Liver (tissue), 9 donors: Measurements from ENCODE around the gene CCDC134. TPM values are rescaled to one million over a fixed set of nuclear protein-coding genes. Genes with fewer than 3 reads are reported as not detected.

Source experiments
- DNase-seq: peaks from one replicate; pipeline ENCODE4 v3.0.0-alpha.2; 2017; ENCODE audit warnings: low spot score
- H3K27ac ChIP-seq, 2 donors: one replicate each; pipeline ENCODE4 v1.7.0; 2013; ENCODE audit warnings: inconsistent platforms in 2 of 2, low read length in 2 of 2, control low read depth in 1 of 2, low read depth in 1 of 2, mild to moderate bottlenecking in 1 of 2
- H3K27me3 ChIP-seq, 4 donors: one replicate each; pipeline versions ENCODE4 v1.6.1 to v1.7.0; 2013; ENCODE audit warnings: low read length in 3 of 4, inconsistent platforms in 1 of 4, mild to moderate bottlenecking in 1 of 4, moderate library complexity in 1 of 4; ENCODE audit not compliant: control insufficient read depth in 4 of 4, insufficient read depth in 4 of 4
- H3K36me3 ChIP-seq, 4 donors: one replicate each; pipeline versions ENCODE4 v1.6.1 to v1.7.0; 2013; ENCODE audit warnings: low read length in 3 of 4, mild to moderate bottlenecking in 3 of 4, low read depth in 1 of 4, moderate library complexity in 1 of 4; ENCODE audit not compliant: control insufficient read depth in 4 of 4, insufficient read depth in 3 of 4
- H3K4me1 ChIP-seq, 4 donors: one replicate each; pipeline versions ENCODE4 v1.6.1 to v1.7.0; 2013; ENCODE audit warnings: low read length in 3 of 4, mild to moderate bottlenecking in 3 of 4, moderate library complexity in 1 of 4; ENCODE audit not compliant: control insufficient read depth in 4 of 4, insufficient read depth in 4 of 4
- H3K4me3 ChIP-seq, 3 donors: one replicate each; pipeline versions ENCODE4 v1.6.1 to v1.7.0; 2013; ENCODE audit warnings: low read length in 3 of 3, control low read depth in 1 of 3, low read depth in 1 of 3, mild to moderate bottlenecking in 1 of 3
- H3K9ac ChIP-seq, 2 donors: one replicate each; pipeline ENCODE4 v1.7.0; 2013; ENCODE audit warnings: low read length in 2 of 2, mild to moderate bottlenecking in 2 of 2, moderate library complexity in 2 of 2, control low read depth in 1 of 2, low read depth in 1 of 2
- H3K9me3 ChIP-seq, 4 donors: one replicate each; pipeline versions ENCODE4 v1.6.1 to v1.7.0; 2013; ENCODE audit warnings: low read length in 3 of 4; ENCODE audit not compliant: control insufficient read depth in 4 of 4
- CTCF ChIP-seq: fragments of 150-350 bp; IDR thresholded peaks from 2 replicates; pipeline ENCODE4 v1.5.1; 2017; ENCODE audit warnings: improper control_type of control experiment, low read depth, low read length; ENCODE audit not compliant: missing input control
- EGR1 ChIP-seq, 2 donors: IDR thresholded peaks; 2 replicates each; pipeline ENCODE4 v1.6.1; 2016 to 2018; ENCODE audit warnings: antibody characterized with exemption in 2 of 2, low read depth in 2 of 2
- FOXA1 ChIP-seq: IDR thresholded peaks from 2 replicates; pipeline ENCODE4 v1.6.1; 2016; ENCODE audit warnings: antibody characterized with exemption
- FOXA2 ChIP-seq: IDR thresholded peaks from 2 replicates; pipeline ENCODE4 v1.6.1; 2016; ENCODE audit warnings: antibody characterized with exemption
- GABPA ChIP-seq, 2 donors: IDR thresholded peaks in 1 of 2; conservative IDR thresholded peaks in 1 of 2; 2 replicates each; pipeline ENCODE4 v1.6.1; 2016; ENCODE audit warnings: antibody characterized with exemption in 2 of 2, mild to moderate bottlenecking in 1 of 2, moderate library complexity in 1 of 2
- HNF4A ChIP-seq, 2 donors: conservative IDR thresholded peaks; 2 replicates each; pipeline ENCODE4 v1.6.1; 2016; ENCODE audit warnings: antibody characterized with exemption in 2 of 2, mild to moderate bottlenecking in 2 of 2
- HNF4G ChIP-seq: IDR thresholded peaks from 2 replicates; pipeline ENCODE4 v1.6.1; 2016; ENCODE audit warnings: antibody characterized with exemption
- JUND ChIP-seq, 2 donors: IDR thresholded peaks; 2 replicates each; pipeline ENCODE4 v1.6.1; 2016; ENCODE audit warnings: antibody characterized with exemption in 2 of 2
- NR2F2 ChIP-seq: IDR thresholded peaks from 2 replicates; pipeline ENCODE4 v1.6.1; 2016; ENCODE audit warnings: antibody characterized with exemption
- RAD21 ChIP-seq, 2 donors: IDR thresholded peaks; 2 replicates each; pipeline ENCODE4 v1.6.1; 2016; ENCODE audit warnings: antibody characterized with exemption in 2 of 2, mild to moderate bottlenecking in 2 of 2
- RXRA ChIP-seq, 2 donors: IDR thresholded peaks; 2 replicates each; pipeline ENCODE4 v1.6.1; 2017 to 2018; ENCODE audit warnings: antibody characterized with exemption in 2 of 2, mild to moderate bottlenecking in 1 of 2
- SP1 ChIP-seq: IDR thresholded peaks from 2 replicates; pipeline ENCODE4 v1.6.1; 2018; ENCODE audit warnings: antibody characterized with exemption, mild to moderate bottlenecking
- TAF1 ChIP-seq: conservative IDR thresholded peaks from 2 replicates; pipeline ENCODE4 v1.6.1; 2016; ENCODE audit warnings: antibody characterized with exemption, mild to moderate bottlenecking
- YY1 ChIP-seq: IDR thresholded peaks from 2 replicates; pipeline ENCODE4 v1.6.1; 2016; ENCODE audit warnings: antibody characterized with exemption, mild to moderate bottlenecking
- ZBTB33 ChIP-seq: IDR thresholded peaks from 2 replicates; pipeline ENCODE4 v1.6.1; 2016; ENCODE audit warnings: antibody characterized with exemption
- WGBS: extraction: QIAGEN DNeasy Blood & Tissue Kit; methylation state at CpG from one replicate; pipeline ENCODE4 v1.1.7; 2013; 5-methylcytosine and 5-hydroxymethylcytosine counted together
- polyA plus RNA-seq, 2 donors: library from polyadenylated mRNA; stranded (reverse) in 1 of 2; unstranded in 1 of 2; fragments of 200-250 nt in 1 of 2; fragments of >200 nt in 1 of 2; fragmentation: Nextera tagmentation in 1 of 2; extraction: Ambion mirVana in 1 of 2; gene quantifications; one replicate each; pipeline versions ENCODE4 v1.2.1 to v1.2.3, GENCODE V29; 2013 to 2015
- total RNA-seq, 2 donors: library from RNA; depleted of rRNA; stranded (reverse); fragments of >200 nt; gene quantifications; one replicate each; pipeline ENCODE4 v1.2.3, GENCODE V29; 2014
- TF ChIP-seq, protein P1 (sequence below): IDR thresholded peaks from 2 replicates; pipeline ENCODE4 v1.6.1; 2016; ENCODE audit warnings: antibody characterized with exemption
- TF ChIP-seq, protein P2 (sequence below): IDR thresholded peaks from 2 replicates; pipeline ENCODE4 v1.6.1; 2016; ENCODE audit warnings: antibody characterized with exemption, mild to moderate bottlenecking
- TF ChIP-seq, protein P3 (sequence below): IDR thresholded peaks from 2 replicates; pipeline ENCODE4 v1.6.1; 2016; ENCODE audit warnings: antibody characterized with exemption
- donor health status: healthy.
- donor health status: healthy.
- donor health status: healthy.
- donor health status: healthy.
- donor health status: healthy.

CCDC134 gene
- total RNA-seq (10 to 100 TPM; 10.7 to 13.2 TPM), polyA plus RNA-seq (1 to 10 TPM; 2.0 TPM)

DNA sequence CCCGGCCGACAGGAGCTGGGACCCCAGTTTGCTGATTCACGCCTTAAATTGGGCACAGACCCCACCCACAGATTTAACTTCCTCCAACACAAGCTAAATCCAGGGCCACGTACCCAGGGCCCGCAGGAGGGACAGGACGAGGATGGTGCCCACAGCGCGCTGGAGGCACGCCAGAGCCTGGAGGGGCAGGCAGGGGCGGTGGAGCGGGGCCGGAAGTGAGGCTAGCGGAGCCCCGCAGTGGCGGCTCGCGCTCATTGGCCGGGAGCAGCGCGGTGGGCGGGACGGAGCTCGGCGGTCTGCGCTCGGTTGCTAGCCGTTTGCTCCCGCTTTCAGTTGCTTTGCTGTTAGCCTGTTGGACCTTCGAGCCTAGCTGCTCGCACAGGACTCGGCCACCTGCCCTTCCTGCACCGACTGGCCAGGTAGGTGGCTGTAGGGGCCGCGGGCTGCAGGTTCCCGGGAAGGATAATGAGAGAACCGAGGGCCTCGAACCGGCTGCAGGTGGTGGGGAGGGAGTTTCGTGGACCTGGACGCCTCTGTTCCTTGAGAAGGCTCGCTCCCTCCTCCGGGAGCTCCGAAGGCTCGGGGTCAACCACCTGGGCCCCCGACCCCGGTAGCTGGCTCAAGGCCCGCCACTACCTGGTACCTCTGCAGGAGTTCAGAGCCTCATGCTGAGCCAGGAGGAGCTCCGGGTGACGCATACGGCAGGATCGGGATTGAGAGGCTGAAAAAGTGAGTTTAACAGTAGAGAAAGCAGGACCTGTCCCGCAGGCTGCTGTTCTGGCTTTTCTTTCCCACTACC is at the start of gene CCDC134:
CCDC134 (plus strand) TSS at position 332 of the 799 bp plus-strand sequence. CDS start 8,212 bp downstream, outside the sequence.
- Histone ChIP-seq H3K9me3 (no peaks in the 10 kb centered on the region), H3K9ac (peak within 1 kb of the TSS; percentile 91 to 96), H3K4me3 (peak within 1 kb of the TSS; percentile 68 to 96 (median 80)), H3K4me1 (peaks cover 0 to 23% (median 17%) of the 10 kb centered on the region in 4 donors), H3K27me3 (no peaks in the 10 kb centered on the region), H3K36me3 (no peaks in the 10 kb centered on the region), H3K27ac (peak within 1 kb of the TSS; percentile 87 to 92)
- peak; percentile 94 for DNase-seq
- TF ChIP-seq ZBTB33, result no peak
- TF ChIP-seq SP1, result peak; percentile 65
- peak; percentile 0 for TF ChIP-seq CTCF
- TF ChIP-seq NR2F2, result no peak
- peak; percentile 94 for TF ChIP-seq TAF1
- TF ChIP-seq, protein P1, sequence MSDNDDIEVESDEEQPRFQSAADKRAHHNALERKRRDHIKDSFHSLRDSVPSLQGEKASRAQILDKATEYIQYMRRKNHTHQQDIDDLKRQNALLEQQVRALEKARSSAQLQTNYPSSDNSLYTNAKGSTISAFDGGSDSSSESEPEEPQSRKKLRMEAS, result no peak
- no peak for TF ChIP-seq JUND (IDR thresholded peaks at IDR 0.05)
- TF ChIP-seq, protein P2, sequence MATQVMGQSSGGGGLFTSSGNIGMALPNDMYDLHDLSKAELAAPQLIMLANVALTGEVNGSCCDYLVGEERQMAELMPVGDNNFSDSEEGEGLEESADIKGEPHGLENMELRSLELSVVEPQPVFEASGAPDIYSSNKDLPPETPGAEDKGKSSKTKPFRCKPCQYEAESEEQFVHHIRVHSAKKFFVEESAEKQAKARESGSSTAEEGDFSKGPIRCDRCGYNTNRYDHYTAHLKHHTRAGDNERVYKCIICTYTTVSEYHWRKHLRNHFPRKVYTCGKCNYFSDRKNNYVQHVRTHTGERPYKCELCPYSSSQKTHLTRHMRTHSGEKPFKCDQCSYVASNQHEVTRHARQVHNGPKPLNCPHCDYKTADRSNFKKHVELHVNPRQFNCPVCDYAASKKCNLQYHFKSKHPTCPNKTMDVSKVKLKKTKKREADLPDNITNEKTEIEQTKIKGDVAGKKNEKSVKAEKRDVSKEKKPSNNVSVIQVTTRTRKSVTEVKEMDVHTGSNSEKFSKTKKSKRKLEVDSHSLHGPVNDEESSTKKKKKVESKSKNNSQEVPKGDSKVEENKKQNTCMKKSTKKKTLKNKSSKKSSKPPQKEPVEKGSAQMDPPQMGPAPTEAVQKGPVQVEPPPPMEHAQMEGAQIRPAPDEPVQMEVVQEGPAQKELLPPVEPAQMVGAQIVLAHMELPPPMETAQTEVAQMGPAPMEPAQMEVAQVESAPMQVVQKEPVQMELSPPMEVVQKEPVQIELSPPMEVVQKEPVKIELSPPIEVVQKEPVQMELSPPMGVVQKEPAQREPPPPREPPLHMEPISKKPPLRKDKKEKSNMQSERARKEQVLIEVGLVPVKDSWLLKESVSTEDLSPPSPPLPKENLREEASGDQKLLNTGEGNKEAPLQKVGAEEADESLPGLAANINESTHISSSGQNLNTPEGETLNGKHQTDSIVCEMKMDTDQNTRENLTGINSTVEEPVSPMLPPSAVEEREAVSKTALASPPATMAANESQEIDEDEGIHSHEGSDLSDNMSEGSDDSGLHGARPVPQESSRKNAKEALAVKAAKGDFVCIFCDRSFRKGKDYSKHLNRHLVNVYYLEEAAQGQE, result peak; percentile 85
- TF ChIP-seq RXRA (IDR thresholded peaks at IDR 0.05), result peak in 1 of 2 donors; percentile 37
- no peak for TF ChIP-seq YY1
- TF ChIP-seq GABPA (IDR thresholded peaks at IDR 0.05 in 1 of 2, conservative IDR thresholded peaks at IDR 0.05 in 1 of 2), result peak; percentile 37 to 86
- no peak for TF ChIP-seq HNF4G
- peak in 1 of 2 donors; percentile 51 for TF ChIP-seq HNF4A (conservative IDR thresholded peaks at IDR 0.05)
- TF ChIP-seq, protein P3, sequence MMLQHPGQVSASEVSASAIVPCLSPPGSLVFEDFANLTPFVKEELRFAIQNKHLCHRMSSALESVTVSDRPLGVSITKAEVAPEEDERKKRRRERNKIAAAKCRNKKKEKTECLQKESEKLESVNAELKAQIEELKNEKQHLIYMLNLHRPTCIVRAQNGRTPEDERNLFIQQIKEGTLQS, result no peak
- TF ChIP-seq FOXA2, result no peak
- no peak for TF ChIP-seq FOXA1
- peak in 1 of 2 donors; percentile 46 for TF ChIP-seq RAD21 (IDR thresholded peaks at IDR 0.05)
- no peak for TF ChIP-seq EGR1 (IDR thresholded peaks at IDR 0.05; ENCODE audit: low read depth in 2 of 2)
- under 1% methylated on average over 52 of the region's 52 CpGs for WGBS
